GM19372 (cell line): ENCODE data around the gene FYB1.

Experiments used
- ATAC-seq: cut with Tn5 transposase; IDR thresholded peaks from one replicate; pipeline ENCODE4 v1.9.1; 2021; ENCODE audit warnings: mild to moderate bottlenecking, low read depth, moderate library complexity; ENCODE audit not compliant: unreplicated experiment

Gene FYB1

GRCh38 chr5:39137391-39137790 lies 82.0 kb downstream of the FYB1 start:
- ATAC-seq = no peak

- no peak for ATAC-seq
Measured at GRCh38 chr5:39132792-39133191, 86.6 kb downstream of the FYB1 start.

GRCh38 chr5:39132128-39132447 lies 87.3 kb downstream of the FYB1 start:
- no peak for ATAC-seq

- no peak for ATAC-seq
Measured at GRCh38 chr5:39131210-39132127, 87.9 kb downstream of the FYB1 start.

DNA sequence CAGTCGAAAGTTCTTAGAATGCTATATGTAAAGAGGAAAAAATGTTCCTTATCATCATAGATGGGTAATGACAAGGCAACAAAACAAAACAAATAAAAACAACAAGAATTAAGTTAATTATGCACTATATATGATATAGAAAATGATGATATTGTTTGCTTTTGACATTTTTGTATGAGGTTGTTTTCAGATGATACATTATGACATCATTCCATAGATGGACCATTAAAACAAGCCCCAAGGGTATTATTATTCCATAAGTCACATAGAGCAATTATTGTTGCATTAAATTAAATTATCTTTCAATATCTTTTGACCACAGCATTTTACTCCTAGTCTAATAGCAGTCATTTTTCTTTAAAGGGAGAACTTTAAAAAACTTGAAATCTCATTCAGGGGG lies 88.6 kb downstream of the FYB1 start:
- ATAC-seq = no peak

DNA sequence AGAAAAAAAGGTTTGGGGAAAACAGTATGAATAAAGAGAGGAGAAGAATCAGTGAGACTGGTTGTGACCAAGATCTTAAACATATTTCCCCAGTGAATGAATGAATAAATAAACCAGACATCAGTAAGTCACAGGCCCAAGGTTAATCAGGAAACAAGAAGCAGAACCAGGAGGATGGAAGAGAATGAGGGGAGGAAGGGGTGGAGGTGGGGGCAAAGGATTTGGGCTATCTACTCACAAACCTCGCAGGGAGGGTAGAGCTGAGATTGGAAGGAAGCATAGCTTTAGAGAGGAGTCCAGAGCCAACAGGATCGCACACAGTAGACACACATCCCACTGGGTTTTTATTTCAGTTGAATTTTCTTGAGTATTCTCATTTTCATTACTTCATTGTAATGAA lies 97.4 kb downstream of the FYB1 start:
- ATAC-seq = no peak

DNA sequence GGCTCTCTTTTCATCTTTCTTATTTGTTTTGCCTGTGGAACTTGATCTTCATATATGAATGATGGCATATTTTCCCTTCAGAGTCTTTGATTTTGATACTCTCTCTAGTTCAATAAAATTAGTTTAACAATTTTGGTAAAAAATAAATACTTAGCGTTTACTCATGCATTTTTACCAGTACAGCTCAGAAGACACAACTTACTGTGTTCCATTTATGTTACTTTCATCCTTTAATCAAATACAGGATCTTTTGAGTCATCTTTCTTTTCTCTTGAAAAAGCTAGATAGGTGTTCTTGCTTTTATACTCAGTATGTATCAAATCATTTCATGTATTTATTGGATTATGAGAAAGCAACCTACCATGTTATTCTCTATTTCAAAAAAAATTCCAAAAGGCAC lies 98.0 kb downstream of the FYB1 start:
- no peak for ATAC-seq

GRCh38 chr5:39120052-39120420 lies 99.3 kb downstream of the FYB1 start:
- no peak for ATAC-seq

DNA sequence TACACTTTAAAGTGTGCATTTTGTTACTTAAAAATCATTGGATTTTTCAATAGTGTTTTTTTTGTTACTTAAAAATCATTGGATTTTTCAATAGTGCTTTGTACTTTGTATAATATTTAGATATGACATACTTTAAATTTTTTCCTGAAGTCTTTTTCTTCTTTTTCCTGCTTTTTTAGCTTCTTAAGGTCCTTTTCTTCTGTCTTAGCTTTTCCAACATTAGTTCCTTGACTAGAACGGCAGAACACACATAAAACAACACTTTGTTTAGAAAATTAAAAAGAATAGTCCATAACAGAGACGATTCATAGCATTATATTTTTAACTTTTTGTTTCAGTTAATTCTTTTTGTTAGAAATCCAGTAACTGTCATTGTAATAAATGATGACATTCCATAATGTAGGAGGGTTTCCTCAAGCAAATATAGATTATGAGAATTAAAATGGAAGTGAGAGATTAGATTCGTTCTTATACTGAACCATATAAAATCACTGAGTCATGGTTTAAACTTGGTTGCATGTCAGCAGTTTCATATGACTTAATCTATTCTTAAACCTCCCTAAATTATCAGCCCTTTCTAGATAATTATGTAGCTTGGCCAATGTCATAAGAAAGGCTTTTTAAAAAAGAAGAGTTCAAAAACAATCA lies 99.8 kb downstream of the FYB1 start:
- no peak for ATAC-seq

- no peak for ATAC-seq
Measured at GRCh38 chr5:39118638-39119037, 100.7 kb downstream of the FYB1 start.

GRCh38 chr5:39117401-39117800 lies 102.0 kb downstream of the FYB1 start:
- no peak for ATAC-seq

DNA sequence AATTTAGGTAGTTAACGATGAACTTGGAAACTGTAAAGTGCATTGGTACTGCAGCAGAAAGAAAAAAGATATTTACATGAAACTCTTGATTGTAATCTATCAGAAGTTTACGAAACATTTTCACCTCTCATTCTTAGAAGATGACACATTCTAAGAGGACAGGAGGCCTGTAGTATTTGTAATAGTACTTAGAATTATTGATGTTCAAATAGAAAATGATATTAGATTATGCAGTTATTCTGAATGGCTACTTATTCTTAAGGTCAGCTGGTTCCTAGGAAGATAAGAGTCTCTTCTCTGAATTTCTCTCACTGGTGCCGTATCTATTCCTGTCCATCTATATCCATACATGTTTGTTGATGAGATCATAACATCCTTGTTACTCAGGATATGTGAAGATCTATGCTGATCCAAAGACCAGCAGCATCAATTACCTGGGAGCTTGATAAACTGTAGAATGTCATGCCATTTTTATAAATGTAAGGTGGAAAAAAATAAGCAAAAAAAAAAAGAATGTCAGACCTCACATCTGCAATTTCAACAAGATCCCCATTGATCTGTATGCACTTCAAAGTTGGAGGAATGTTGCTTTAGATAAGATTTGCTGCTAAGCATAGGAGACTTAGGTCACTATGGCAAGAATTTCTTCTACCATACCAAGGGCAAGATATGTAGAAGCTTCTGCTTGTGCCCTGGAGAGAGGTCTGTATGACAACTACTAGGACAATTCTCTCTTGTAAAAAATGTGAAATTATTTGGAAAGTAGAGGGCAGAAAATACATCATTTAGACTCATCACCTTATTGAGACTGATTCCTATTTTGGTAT lies 102.8 kb downstream of the FYB1 start:
- ATAC-seq = no peak

- ATAC-seq = no peak
Measured at GRCh38 chr5:39115644-39116343, 103.6 kb downstream of the FYB1 start.

DNA sequence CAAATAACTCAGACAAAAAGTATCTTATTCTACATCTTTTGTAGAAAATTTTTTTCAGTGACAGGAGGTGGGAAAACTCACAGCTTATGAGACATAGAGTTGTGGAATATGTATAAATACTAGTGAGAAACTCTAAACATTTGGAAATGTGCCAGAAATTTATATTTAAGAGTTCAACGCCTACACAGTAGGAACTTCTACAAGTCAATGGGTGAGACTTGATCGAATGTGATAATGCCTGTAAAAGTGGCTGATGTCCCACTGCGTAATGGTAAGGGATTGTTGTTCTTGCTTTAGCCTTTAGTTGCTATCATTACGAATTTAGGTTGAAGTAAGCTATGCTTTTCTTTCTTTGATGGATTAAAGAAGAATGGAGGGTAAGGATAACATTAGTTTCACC lies 105.2 kb downstream of the FYB1 start:
- no peak for ATAC-seq

GRCh38 chr5:39113354-39113953 lies 105.9 kb downstream of the FYB1 start:
- no peak for ATAC-seq

DNA sequence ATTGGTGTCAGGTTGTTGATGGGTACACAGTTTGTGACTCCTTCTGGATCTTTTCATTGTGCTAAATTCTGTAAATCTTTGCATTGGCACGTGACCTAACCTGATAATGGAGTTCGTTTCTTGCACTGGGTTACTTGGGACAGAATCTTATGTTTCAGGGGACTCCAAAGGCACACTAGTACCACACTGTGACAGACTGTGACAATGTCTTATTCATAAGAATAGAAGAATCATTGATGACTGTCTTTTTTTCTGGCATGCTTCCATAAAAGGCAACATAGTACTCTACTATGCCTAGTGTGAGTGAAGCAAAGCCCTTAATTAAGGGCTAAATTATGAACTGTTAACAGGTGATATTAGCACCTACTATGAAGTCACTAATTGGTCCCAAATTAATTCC lies 109.8 kb downstream of the FYB1 start:
- ATAC-seq = no peak

GRCh38 chr5:39108987-39109386 lies 110.4 kb downstream of the FYB1 start:
- no peak for ATAC-seq

- no peak for ATAC-seq
Measured at GRCh38 chr5:39107350-39107749, 112.0 kb downstream of the FYB1 start.

DNA sequence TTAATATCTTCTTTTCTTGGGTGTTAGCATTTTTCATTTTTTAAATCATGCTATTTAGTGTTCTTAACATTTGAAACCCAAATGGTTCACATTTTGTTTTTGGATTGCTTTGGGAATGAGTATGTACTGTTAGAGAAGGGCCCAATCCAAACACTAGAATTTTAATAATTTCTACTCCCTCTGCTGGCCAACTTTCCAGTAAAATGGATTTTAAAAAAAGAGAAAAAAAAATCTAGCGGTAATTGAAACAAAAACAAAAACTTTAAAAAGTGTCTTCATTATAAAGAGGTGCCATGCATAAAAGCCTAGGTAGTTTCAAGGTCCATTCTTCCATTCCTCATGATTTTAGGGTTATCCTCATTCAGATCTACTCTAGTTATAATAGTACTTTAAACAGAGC lies 113.0 kb downstream of the FYB1 start:
- no peak for ATAC-seq

- ATAC-seq = no peak
Measured at GRCh38 chr5:39104221-39104620, 115.1 kb downstream of the FYB1 start.
